GM21737 (cell line): ENCODE measurements around the gene CKAP5.
"Not testable (repeated sequence)": the region's sequence is repeated elsewhere in the genome, so short reads cannot be mapped to it uniquely, and the experiment has no call there.

Source experiments
- ATAC-seq: cut with Tn5 transposase; IDR thresholded peaks from one replicate; pipeline ENCODE4 v1.9.1; 2021; ENCODE audit warnings: mild to moderate bottlenecking, moderate library complexity; ENCODE audit not compliant: unreplicated experiment

CKAP5 gene

GRCh38 chr11:46729110-46730027 lies 116.7 kb downstream of the CKAP5 start:
- no peak for ATAC-seq

- no peak for ATAC-seq
These were observed 117.4 kb downstream of the CKAP5 start for GRCh38 chr11:46728659-46729040.

DNA sequence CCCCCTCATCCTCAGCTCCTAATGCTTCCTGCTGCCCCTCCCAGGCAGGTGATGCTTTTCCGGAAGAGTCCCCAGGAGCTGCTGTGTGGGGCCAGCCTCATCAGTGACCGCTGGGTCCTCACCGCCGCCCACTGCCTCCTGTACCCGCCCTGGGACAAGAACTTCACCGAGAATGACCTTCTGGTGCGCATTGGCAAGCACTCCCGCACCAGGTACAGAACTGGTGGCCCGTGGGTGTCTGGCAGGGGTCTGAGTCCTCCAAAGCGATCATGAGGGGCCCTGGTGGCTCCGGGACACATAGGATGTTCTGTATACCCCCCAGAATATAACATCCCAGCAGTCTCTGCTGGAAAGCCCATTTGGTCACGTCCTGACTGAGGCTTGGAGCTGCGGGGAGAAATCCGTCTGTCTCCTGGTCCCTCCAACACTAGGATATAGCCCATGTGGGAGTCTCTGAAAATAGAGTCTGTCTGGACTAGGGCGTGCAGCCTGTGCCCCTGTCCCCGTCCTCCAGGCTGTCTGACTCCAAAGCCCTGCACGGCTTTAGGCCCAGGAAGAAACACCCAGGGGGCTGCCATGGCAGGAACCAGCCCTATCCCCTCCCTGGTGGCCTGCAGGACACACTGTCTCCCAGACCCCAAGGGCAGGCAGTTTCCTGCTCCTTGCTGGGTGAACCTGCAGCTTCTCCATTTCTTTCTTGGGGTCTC lies 118.0 kb downstream of the CKAP5 start:
- no peak for ATAC-seq

GRCh38 chr11:46726206-46726862 lies 119.7 kb downstream of the CKAP5 start:
- ATAC-seq, result no peak

DNA sequence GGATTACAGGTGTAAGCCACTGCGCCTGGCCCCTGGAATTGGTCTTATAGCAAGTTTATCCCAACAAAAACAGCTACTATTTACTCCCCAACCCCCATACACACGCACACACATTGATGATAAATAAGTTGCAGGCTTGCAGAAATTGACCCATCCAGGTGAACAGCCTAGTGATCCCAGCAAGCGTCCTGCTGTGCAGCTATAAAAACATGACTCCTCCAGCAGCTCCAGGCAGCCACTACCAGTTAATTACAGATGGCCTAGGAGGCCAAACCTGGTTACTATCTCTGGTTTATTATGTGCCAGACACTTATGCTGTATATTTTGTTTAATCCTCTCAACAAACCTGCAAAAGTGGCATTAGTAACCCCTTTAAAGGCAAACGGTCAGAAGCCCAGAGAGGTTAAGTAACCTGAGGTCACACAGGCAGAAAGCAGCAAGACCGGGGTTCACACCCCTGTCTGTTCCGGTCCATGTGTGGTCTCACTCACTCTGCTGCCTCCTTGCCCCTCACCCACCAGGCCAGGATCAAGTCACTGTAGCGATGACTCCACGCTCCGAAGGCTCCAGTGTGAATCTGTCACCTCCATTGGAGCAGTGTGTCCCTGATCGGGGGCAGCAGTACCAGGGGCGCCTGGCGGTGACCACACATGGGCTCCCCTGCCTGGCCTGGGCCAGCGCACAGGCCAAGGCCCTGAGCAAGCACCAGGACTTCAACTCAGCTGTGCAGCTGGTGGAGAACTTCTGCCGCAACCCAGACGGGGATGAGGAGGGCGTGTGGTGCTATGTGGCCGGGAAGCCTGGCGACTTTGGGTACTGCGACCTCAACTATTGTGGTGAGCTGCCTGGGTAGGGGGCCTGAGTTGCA lies 120.5 kb downstream of the CKAP5 start:
- no peak for ATAC-seq

GRCh38 chr11:46724088-46724487 lies 122.0 kb downstream of the CKAP5 start:
- no peak for ATAC-seq

- ATAC-seq, result no peak
These were observed 122.8 kb downstream of the CKAP5 start for GRCh38 chr11:46723359-46723680.

GRCh38 chr11:46722566-46723358 lies 123.3 kb downstream of the CKAP5 start:
- ATAC-seq, result no peak

GRCh38 chr11:46721286-46721685 lies 124.8 kb downstream of the CKAP5 start:
- ATAC-seq, result no peak

DNA sequence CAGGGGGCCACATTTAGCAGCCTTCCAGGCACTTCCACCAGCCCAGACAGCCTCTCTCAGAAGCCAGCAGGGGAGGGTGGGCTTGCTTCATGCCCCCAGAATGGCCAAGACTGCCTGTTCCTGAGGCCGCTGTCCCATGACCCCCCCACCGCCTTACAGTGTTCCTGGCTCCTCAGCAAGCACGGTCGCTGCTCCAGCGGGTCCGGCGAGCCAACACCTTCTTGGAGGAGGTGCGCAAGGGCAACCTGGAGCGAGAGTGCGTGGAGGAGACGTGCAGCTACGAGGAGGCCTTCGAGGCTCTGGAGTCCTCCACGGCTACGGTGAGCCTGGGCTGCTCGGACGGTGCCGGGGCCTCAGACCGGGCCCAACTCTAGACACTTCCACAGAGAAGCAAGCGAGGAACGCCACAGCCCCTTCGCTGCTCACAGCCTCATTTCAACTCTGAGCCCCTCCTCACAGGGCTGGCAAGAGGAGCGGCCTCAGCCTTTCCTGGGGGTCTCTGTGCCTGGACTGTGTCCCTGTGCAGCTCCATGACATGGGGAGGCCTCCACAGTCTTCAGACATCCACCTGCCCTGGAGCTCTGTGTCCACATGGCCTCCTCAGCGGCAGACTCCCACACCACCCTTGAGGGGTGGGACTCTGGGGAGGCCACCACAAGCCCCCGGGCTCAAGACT lies 126.4 kb downstream of the CKAP5 start:
- ATAC-seq, result no peak

- ATAC-seq, result no peak
These were observed 127.0 kb downstream of the CKAP5 start, which contains the start of gene F2 for GRCh38 chr11:46719048-46719542. Gene F2, plus strand, starts transcription at chr11:46719213. Its CDS starts 23 bp downstream, at chr11:46719236.

DNA sequence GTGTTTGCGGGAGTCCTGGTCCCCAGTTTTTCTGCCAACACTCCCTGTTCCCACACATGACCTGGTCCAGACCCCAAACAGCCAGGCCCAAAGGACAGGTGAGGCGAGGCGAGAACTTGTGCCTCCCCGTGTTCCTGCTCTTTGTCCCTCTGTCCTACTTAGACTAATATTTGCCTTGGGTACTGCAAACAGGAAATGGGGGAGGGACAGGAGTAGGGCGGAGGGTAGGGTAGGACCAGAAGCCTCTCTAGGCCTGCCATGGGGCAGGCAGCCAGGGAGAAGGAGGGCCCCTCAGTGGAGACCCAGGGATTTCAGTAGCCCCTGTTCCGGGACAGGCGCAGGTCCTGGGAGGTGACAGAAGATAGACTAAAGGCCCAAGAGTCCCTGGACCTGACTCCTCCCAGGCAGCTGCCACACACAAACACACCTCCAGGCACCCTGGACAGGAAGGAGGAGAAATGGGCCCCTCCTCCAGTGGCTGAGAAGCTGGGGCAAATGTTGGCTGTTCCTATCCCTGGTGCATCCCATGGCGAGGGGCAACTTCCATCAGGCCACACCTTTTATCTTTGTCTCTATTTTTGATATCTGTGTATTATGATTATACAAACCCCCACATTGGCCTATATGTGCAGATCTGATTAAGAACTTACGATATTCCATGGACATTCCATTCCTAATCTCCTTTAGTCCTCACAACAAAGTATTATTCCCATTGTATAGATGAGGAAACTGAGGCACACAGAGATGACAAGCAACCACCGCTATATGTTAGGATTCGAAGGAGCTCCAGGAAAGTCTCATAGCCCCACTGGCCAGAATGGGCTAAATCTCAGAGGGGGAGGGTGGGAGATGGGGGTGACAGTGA lies 127.7 kb downstream of the CKAP5 start:
- ATAC-seq, result no peak

DNA sequence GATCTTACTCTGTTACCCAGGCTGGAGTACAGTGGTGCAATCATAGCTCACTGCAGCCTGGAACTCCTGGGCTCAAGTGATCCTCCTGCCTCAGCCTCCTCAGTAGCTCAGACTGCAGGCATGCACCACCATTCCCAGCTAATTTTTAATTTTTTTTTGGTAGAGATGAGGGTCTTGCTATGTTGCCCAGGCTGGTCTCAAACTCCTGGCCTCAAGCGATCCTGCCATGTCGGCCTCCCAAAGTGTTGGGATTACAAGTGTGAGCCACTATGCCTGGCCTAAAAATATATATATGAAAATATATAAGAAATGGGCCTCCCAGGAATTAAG lies 128.3 kb downstream of the CKAP5 start:
- not testable (repeated sequence) for ATAC-seq

DNA sequence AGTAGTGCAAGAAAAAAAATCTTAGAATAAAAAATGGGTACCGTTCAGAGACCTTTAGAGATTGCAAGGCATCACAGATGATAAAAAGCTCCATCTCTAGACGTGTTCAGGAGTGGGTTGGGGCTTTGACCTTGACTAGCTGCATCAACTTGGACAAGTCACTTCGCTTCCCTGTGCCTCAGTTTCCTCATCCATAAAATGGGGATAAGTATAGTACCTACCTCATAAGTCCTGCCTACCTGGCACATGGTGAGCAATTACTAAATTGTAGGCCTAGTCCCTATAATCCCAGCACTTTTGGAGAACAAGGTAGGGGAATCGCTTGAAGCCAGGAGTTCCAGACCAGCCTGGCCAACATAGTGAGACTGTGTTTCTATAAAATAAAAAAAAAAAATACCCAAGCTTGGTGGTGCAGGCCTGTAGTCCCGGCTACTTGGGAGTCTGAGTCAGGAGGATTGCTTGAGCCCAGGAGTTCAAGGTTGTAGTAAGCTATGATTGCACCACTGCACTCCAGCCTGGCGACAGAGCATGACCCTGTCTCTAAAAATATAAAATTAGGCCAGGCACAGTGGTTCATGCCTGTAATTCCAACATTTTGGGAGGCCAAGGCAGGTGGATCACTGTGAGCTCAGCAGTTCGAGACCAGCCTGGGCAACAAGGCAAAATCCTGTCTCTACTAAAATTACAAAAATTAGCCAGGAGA lies 133.1 kb downstream of the CKAP5 start:
- ATAC-seq, result no peak

DNA sequence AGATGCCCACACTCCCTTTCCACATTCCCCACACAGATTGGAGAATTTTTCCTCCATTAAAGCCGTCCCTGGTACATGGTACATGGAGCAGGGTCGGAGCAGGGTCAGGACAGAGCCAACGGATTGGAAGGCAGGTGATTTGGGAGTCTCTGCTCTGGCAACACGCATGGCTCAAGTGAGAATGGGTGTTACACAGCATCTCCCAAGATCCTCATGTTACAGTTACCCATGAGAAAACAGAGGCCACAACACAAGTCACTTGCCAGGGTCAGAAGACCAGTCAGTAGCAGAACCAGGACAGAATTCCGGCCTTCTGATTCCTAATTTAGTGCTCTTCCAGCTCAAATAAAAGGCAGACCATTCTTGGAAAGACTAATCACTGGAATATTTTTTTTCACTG lies 134.8 kb downstream of the CKAP5 start:
- ATAC-seq, result no peak

GRCh38 chr11:46710821-46711269 lies 135.2 kb downstream of the CKAP5 start:
- ATAC-seq, result no peak

DNA sequence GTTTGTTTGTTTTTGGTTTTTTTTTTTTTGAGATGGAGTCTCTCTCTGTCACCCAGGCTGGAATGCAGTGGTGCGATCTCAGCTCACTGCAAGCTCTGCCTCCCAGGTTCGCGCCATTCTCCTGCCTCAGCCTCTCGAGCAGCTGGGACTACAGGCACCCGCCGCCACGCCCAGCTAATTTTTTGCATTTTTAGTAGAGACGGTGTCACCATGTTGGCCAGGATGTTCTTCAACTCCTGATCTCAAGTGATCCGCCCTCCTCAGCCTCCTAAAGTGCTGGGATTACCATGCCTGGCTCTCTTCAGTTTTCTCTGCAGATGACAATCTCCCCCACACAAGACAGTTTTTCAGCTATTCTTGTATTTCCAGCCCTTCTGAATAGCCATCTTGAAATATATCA lies 136.7 kb downstream of the CKAP5 start:
- not testable (repeated sequence) for ATAC-seq

GRCh38 chr11:46706886-46707285 lies 139.2 kb downstream of the CKAP5 start:
- no peak for ATAC-seq
